ENCODE measurements around the gene CDK7.

- TF ChIP-seq, protein P1, sequence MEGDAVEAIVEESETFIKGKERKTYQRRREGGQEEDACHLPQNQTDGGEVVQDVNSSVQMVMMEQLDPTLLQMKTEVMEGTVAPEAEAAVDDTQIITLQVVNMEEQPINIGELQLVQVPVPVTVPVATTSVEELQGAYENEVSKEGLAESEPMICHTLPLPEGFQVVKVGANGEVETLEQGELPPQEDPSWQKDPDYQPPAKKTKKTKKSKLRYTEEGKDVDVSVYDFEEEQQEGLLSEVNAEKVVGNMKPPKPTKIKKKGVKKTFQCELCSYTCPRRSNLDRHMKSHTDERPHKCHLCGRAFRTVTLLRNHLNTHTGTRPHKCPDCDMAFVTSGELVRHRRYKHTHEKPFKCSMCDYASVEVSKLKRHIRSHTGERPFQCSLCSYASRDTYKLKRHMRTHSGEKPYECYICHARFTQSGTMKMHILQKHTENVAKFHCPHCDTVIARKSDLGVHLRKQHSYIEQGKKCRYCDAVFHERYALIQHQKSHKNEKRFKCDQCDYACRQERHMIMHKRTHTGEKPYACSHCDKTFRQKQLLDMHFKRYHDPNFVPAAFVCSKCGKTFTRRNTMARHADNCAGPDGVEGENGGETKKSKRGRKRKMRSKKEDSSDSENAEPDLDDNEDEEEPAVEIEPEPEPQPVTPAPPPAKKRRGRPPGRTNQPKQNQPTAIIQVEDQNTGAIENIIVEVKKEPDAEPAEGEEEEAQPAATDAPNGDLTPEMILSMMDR (IDR thresholded peaks at IDR 0.05; ENCODE audit: low read depth, low read length, poor library complexity, severe bottlenecking): no peak
- no peak for TF ChIP-seq EZH2phosphoT487 (IDR thresholded peaks at IDR 0.05; ENCODE audit: borderline replicate concordance, low read length)
Observed at GRCh38 chr5:69238760-69239251, 4.1 kb downstream of the CDK7 start.
